Right renal cortex interstitium (tissue), 3 donors: Measurements from ENCODE around the gene NEGR1. TPM values are rescaled to one million over a fixed set of nuclear protein-coding genes. Genes with fewer than 3 reads are reported as not detected.

Experiments used
- DNase-seq, 3 donors: peaks; one replicate each; pipeline ENCODE4 v3.0.0-alpha.2; 2013; ENCODE audit warnings: low read depth in 3 of 3, low spot score in 2 of 3
- polyA plus RNA-seq, 3 donors: library from polyadenylated mRNA; unstranded; fragments of 120-200 nt; gene quantifications; one replicate each; pipeline ENCODE4 v1.2.1, GENCODE V29; 2013; ENCODE audit not compliant: insufficient read length in 3 of 3

The NEGR1 gene
- polyA plus RNA-seq, 3 donors = 2.9 to 4.8 (median 4.3) TPM

- DNase-seq = no peak
Observed at GRCh38 chr1:71882226-71882625, 400.1 kb downstream of the NEGR1 start.

- no peak for DNase-seq
Observed at GRCh38 chr1:71881611-71882010, 400.7 kb downstream of the NEGR1 start.

GRCh38 chr1:71869326-71869725 is 413.0 kb downstream of the NEGR1 start:
- no peak for DNase-seq

GRCh38 chr1:71862756-71863155 is 419.6 kb downstream of the NEGR1 start:
- no peak for DNase-seq

- DNase-seq = no peak
Observed at GRCh38 chr1:71861022-71861421, 421.3 kb downstream of the NEGR1 start.

GRCh38 chr1:71859806-71860205 is 422.5 kb downstream of the NEGR1 start:
- no peak for DNase-seq

- DNase-seq = no peak
Observed at GRCh38 chr1:71857862-71858261, 424.5 kb downstream of the NEGR1 start.

GRCh38 chr1:71853360-71853759 is 429.0 kb downstream of the NEGR1 start:
- no peak for DNase-seq

GRCh38 chr1:71850936-71851335 is 431.4 kb downstream of the NEGR1 start:
- DNase-seq = no peak

GRCh38 chr1:71850515-71850914 is 431.8 kb downstream of the NEGR1 start:
- no peak for DNase-seq

- no peak for DNase-seq
Observed at GRCh38 chr1:71843012-71843411, 439.3 kb downstream of the NEGR1 start.

GRCh38 chr1:71839876-71840275 is 442.5 kb downstream of the NEGR1 start:
- no peak for DNase-seq

- no peak for DNase-seq
Observed at GRCh38 chr1:71836904-71837303, 445.4 kb downstream of the NEGR1 start.

GRCh38 chr1:71835442-71835813 is 446.9 kb downstream of the NEGR1 start:
- DNase-seq = no peak

- DNase-seq = no peak
Observed at GRCh38 chr1:71834601-71835441, 447.5 kb downstream of the NEGR1 start.

GRCh38 chr1:71831646-71832045 is 450.7 kb downstream of the NEGR1 start:
- DNase-seq = no peak

GRCh38 chr1:71829346-71829745 is 453.0 kb downstream of the NEGR1 start:
- DNase-seq = no peak

- no peak for DNase-seq
Observed at GRCh38 chr1:71828431-71829012, 453.8 kb downstream of the NEGR1 start.

- DNase-seq = no peak
Observed at GRCh38 chr1:71823708-71824305, 458.5 kb downstream of the NEGR1 start.

GRCh38 chr1:71817028-71817427 is 465.3 kb downstream of the NEGR1 start:
- no peak for DNase-seq

GRCh38 chr1:71809085-71809484 is 473.3 kb downstream of the NEGR1 start:
- no peak for DNase-seq

- no peak for DNase-seq
Observed at GRCh38 chr1:71804140-71804539, 478.2 kb downstream of the NEGR1 start.
